Endodermal cell (in vitro differentiated cells): Measurements from ENCODE around the gene MMD. TPM values are rescaled to one million over a fixed set of nuclear protein-coding genes. Genes with fewer than 3 reads are reported as not detected.

ENCODE experiments used
- DNase-seq: peaks from one replicate; pipeline ENCODE4 v3.0.0-alpha.2; 2017
- H3K27ac ChIP-seq: 2 replicates; pipeline ENCODE4 v1.5.1; 2013; ENCODE audit warnings: mild to moderate bottlenecking, low read depth, low read length, moderate library complexity
- H3K27me3 ChIP-seq: 2 replicates; pipeline ENCODE4 v1.6.1; 2013; ENCODE audit warnings: mild to moderate bottlenecking, low read length, moderate library complexity; ENCODE audit not compliant: insufficient read depth, control insufficient read depth, poor library complexity, severe bottlenecking
- H3K36me3 ChIP-seq: 2 replicates; pipeline ENCODE4 v1.7.0; 2013; ENCODE audit warnings: mild to moderate bottlenecking, low read length, moderate library complexity; ENCODE audit not compliant: control insufficient read depth, insufficient read depth
- H3K4me1 ChIP-seq: one replicate; pipeline ENCODE4 v1.7.0; 2013; ENCODE audit warnings: low read length; ENCODE audit not compliant: control insufficient read depth, insufficient read depth
- H3K4me3 ChIP-seq: 2 replicates; pipeline ENCODE4 v1.5.1; 2013; ENCODE audit warnings: mild to moderate bottlenecking, low read length, moderate library complexity
- H3K9ac ChIP-seq: 2 replicates; pipeline ENCODE4 v1.6.1; 2013; ENCODE audit warnings: mild to moderate bottlenecking, low read length, moderate library complexity; ENCODE audit not compliant: poor library complexity, severe bottlenecking; ENCODE audit errors: extremely low read depth
- H3K9me3 ChIP-seq: 2 replicates; pipeline ENCODE4 v1.6.1; 2013; ENCODE audit warnings: mild to moderate bottlenecking, low read length, moderate library complexity; ENCODE audit not compliant: control insufficient read depth
- H3K27ac Mint-ChIP-seq: 2 replicates; pipeline ENCODE4 v1.8.0; 2020; ENCODE audit warnings: mixed read lengths
- H3K27me3 Mint-ChIP-seq: 2 replicates; pipeline ENCODE4 v1.8.0; 2021; ENCODE audit warnings: mild to moderate bottlenecking, mixed read lengths; ENCODE audit not compliant: insufficient read depth
- H3K36me3 Mint-ChIP-seq: 2 replicates; pipeline ENCODE4 v1.8.0; 2020; ENCODE audit warnings: low read depth, mixed read lengths
- H3K4me1 Mint-ChIP-seq: 2 replicates; pipeline ENCODE4 v1.8.0; 2020; ENCODE audit warnings: mixed read lengths
- H3K4me3 Mint-ChIP-seq: 2 replicates; pipeline ENCODE4 v1.8.0; 2020; ENCODE audit warnings: mild to moderate bottlenecking, moderate library complexity, mixed read lengths
- H3K9me3 Mint-ChIP-seq: 2 replicates; pipeline ENCODE4 v1.8.0; 2020; ENCODE audit warnings: mild to moderate bottlenecking, mixed read lengths
- WGBS, 2 experiments: methylation state at CpG; one replicate each; pipeline versions ENCODE4 v1.1.5 to v1.1.7; 2013; ENCODE audit warnings: missing lambda C conversion rate in 2 of 2, mixed read lengths in 1 of 2; ENCODE audit not compliant: insufficient coverage in 1 of 2, insufficient read length in 1 of 2; 5-methylcytosine and 5-hydroxymethylcytosine counted together
- total RNA-seq, 2 donors: library from RNA; stranded (reverse); fragmentation: NEBNext Ultra II Directional in 1 of 2; extraction: Animal tissue kit (Norgen Biotek cat#: 25700) in 1 of 2; gene quantifications; 2 replicates in 1 of 2; 3 replicates in 1 of 2; pipeline ENCODE4 v1.2.1, GENCODE V29; 2021
- TF ChIP-seq, protein P1 (sequence below): fragments of 200-600 bp; sonication (generic); conservative IDR thresholded peaks from 2 replicates; pipeline ENCODE4 v1.5.0; 2021; ENCODE audit warnings: antibody characterized with exemption, mild to moderate bottlenecking

Gene MMD
- total RNA-seq, 2 donors from 2014 or later = 40.1 to 40.2 TPM

DNA sequence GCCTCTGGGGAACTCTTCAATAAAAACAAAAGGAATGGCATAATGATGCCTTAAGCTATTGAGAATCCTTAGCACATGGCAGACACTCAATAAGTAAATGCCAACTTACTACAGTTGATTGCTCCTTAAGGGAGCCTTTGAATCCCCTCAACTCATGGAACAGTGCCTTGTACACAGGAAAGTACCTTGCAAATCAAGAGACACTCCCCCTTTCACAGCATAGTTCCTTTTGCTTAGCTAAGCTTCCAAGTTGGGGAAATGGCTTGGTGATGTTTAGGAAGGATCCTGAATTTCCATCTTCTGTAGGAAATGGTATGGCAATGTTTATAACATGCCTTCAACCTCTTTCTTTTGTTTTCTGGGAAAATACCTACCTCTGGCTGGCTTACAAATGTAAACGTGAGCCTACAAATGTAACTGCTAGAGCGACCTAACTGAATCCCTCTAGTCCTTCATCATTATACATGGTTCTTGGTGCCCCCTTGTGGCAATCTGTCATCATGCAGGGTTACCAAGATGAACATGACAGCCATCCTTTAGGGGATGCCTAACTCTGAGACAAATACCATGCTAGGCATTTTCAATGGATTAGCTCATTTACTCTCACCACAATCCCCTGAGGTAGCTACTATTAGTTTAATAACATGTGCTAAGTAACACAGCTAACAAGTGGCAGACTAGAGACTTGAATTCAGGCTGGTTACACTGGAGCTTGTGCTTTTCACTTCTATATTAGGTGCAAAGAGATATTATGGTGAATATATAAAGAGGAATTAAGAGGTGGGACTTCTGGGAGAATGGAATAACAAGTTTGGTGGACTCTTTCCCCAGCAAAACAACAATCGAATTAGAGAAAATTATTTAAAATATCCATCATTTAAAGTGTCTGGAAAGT is 65.0 kb downstream of the MMD start:
- no peaks in the 10 kb centered on the region for H3K4me1 Mint-ChIP-seq
- Histone ChIP-seq H3K36me3 (no peaks in the 10 kb centered on the region), H3K9me3 (peaks cover 18% of the 10 kb centered on the region), H3K4me3 (no peak overlapping the region), H3K9ac (no peak overlapping the region), H3K27me3 (no peaks in the 10 kb centered on the region), H3K27ac (no peak overlapping the region), H3K4me1 (no peaks in the 10 kb centered on the region)
- TF ChIP-seq, protein P1, sequence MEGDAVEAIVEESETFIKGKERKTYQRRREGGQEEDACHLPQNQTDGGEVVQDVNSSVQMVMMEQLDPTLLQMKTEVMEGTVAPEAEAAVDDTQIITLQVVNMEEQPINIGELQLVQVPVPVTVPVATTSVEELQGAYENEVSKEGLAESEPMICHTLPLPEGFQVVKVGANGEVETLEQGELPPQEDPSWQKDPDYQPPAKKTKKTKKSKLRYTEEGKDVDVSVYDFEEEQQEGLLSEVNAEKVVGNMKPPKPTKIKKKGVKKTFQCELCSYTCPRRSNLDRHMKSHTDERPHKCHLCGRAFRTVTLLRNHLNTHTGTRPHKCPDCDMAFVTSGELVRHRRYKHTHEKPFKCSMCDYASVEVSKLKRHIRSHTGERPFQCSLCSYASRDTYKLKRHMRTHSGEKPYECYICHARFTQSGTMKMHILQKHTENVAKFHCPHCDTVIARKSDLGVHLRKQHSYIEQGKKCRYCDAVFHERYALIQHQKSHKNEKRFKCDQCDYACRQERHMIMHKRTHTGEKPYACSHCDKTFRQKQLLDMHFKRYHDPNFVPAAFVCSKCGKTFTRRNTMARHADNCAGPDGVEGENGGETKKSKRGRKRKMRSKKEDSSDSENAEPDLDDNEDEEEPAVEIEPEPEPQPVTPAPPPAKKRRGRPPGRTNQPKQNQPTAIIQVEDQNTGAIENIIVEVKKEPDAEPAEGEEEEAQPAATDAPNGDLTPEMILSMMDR = peak; percentile 92
- H3K4me3 Mint-ChIP-seq = no peak overlapping the region
- peaks cover 6% of the 10 kb centered on the region for H3K9me3 Mint-ChIP-seq
- peak; percentile 96 for DNase-seq
- H3K36me3 Mint-ChIP-seq = no peaks in the 10 kb centered on the region
- no peaks in the 10 kb centered on the region for H3K27me3 Mint-ChIP-seq
- 16 to 22% methylated on average over 2 of the region's 3 CpGs for WGBS, 2 experiments
- H3K27ac Mint-ChIP-seq = no peak overlapping the region

DNA sequence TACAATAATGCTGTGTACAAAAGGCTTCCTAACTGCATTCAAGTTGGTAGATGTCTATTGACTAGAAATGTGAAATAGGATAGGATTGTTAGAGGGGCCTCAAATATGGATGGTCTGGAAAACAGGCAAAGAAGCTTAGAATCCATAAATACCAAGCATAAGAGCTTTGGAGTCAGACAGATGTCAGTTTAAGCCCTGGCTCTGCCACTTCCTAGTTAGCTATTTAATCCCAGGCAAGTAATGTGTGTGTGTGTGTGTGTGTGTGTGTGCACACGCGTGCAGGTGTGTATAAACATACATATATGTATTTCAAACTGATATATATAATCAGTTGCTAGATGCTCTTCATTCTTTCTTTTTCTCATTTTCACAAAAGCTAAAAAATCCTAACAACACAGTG is 66.7 kb downstream of the MMD start:
- Mint-ChIP-seq H3K27ac (no peak overlapping the region), H3K9me3 (no peaks in the 10 kb centered on the region), H3K4me1 (peaks cover 7% of the 10 kb centered on the region), H3K27me3 (no peaks in the 10 kb centered on the region), H3K36me3 (no peaks in the 10 kb centered on the region), H3K4me3 (no peak overlapping the region)
- no peak for DNase-seq
- Histone ChIP-seq H3K36me3 (no peaks in the 10 kb centered on the region), H3K27me3 (no peaks in the 10 kb centered on the region), H3K4me1 (no peaks in the 10 kb centered on the region), H3K9ac (no peak overlapping the region), H3K4me3 (no peak overlapping the region), H3K9me3 (peaks cover under 1% of the 10 kb centered on the region), H3K27ac (no peak overlapping the region)
- TF ChIP-seq, protein P1 = no peak
- no CpG with 5 or more reads among the region's 2 CpGs for WGBS, 2 experiments

DNA sequence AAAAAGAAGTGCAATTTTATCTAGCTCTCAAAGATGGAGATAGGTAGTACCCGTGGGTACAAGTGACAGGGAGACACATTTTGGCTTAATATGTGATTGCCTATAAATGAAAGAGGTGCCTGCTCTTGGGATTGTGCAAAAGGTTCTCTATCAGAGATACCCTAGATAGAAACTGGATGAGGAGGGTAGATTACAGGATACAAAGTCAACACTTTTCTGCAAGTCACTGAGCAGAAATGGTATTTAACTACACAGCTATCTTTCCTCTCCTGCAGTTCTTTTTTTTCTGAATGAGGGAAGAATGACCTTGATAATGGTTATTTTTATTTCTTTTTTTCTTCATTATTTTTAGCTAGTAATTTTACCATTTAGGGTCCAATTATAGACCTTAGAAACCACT is 67.6 kb downstream of the MMD start:
- Histone ChIP-seq H3K36me3 (no peaks in the 10 kb centered on the region), H3K9ac (no peak overlapping the region), H3K4me3 (no peak overlapping the region), H3K27ac (no peak overlapping the region), H3K27me3 (no peaks in the 10 kb centered on the region), H3K4me1 (no peaks in the 10 kb centered on the region), H3K9me3 (no peaks in the 10 kb centered on the region)
- no peaks in the 10 kb centered on the region for H3K27me3 Mint-ChIP-seq
- TF ChIP-seq, protein P1 = no peak
- H3K4me1 Mint-ChIP-seq = peaks cover 7% of the 10 kb centered on the region
- H3K4me3 Mint-ChIP-seq = no peak overlapping the region
- no peaks in the 10 kb centered on the region for H3K9me3 Mint-ChIP-seq
- H3K36me3 Mint-ChIP-seq = no peaks in the 10 kb centered on the region
- H3K27ac Mint-ChIP-seq = no peak overlapping the region
- DNase-seq = no peak
- WGBS, 2 experiments = 97 to 100% methylated on average over 1 of the region's 1 CpG
